ENCODE results near the gene COBL. TPM values are rescaled to one million over a fixed set of nuclear protein-coding genes. Genes with fewer than 3 reads are reported as not detected.

Gene COBL
- total and polyA plus RNA-seq, 2 of the 8 experiments (the other 6 are each of a cell fraction or from before 2014, with no cell fraction given) = 13.8 to 40.4 TPM

GRCh38 chr7:51316262-51316665, 345 bp downstream of the COBL start (continued):
- TF ChIP-seq CTBP2 (IDR thresholded peaks at IDR 0.05; ENCODE audit: borderline replicate concordance, insufficient read depth, insufficient read length, low read length) = no peak
- TF ChIP-seq MAFK (IDR thresholded peaks at IDR 0.05; ENCODE audit: low read depth, low read length) = no peak
- TF ChIP-seq USF2 (IDR thresholded peaks at IDR 0.05; ENCODE audit: low read length) = no peak
- 0 out of 4 replicates have a peak, but pooled peaks of 1 of the 2 experiments have one; percentile 13 for TF ChIP-seq SIN3A (conservative IDR thresholded peaks at IDR 0.05 in 1 of 2, IDR thresholded peaks at IDR 0.05 in 1 of 2; ENCODE audit: low read depth in 1 of 2, low read length in 2 of 2)
- no peak for TF ChIP-seq SIRT6 (IDR thresholded peaks at IDR 0.05; ENCODE audit: low read length)
- TF ChIP-seq SAP30 (IDR thresholded peaks at IDR 0.05; ENCODE audit: insufficient read depth, insufficient replicate concordance, low read length) = no peak
- no peak for TF ChIP-seq RFX5 (IDR thresholded peaks at IDR 0.05; ENCODE audit: borderline replicate concordance, low read depth, low read length)
- TF ChIP-seq BRCA1 (IDR thresholded peaks at IDR 0.05; ENCODE audit: low read depth, low read length) = no peak
- TF ChIP-seq MAX (IDR thresholded peaks at IDR 0.05) = no peak
- no peak for TF ChIP-seq GABPA (IDR thresholded peaks at IDR 0.05; ENCODE audit: borderline replicate concordance, insufficient read depth, low read length)
- no peak for TF ChIP-seq CBX5 (IDR thresholded peaks at IDR 0.05; ENCODE audit: low read depth, low read length)
- no peak for TF ChIP-seq BACH1 (IDR thresholded peaks at IDR 0.05; ENCODE audit: low read length)
- TF ChIP-seq CTCF (IDR thresholded peaks at IDR 0.05; ENCODE audit: control extremely low read depth in 1 of 3, insufficient read depth in 1 of 3, low read depth in 1 of 3, low read length in 3 of 3) = peak in 1 of 3 experiments; percentile 6; a peak in 1 of 4 replicates
- TF ChIP-seq BCL11A (IDR thresholded peaks at IDR 0.05; ENCODE audit: low read depth in 2 of 2, low read length in 2 of 2) = no peak
- no peak for TF ChIP-seq KDM1A (IDR thresholded peaks at IDR 0.05; ENCODE audit: borderline replicate concordance, low read length)
- TF ChIP-seq JUN (IDR thresholded peaks at IDR 0.05; ENCODE audit: low read depth, low read length) = no peak
- peak; percentile 79 for TF ChIP-seq RBBP5 (IDR thresholded peaks at IDR 0.05; ENCODE audit: borderline replicate concordance, low read depth, low read length)
- no peak for TF ChIP-seq POU5F1 (IDR thresholded peaks at IDR 0.05; ENCODE audit: low read depth, low read length)
- TF ChIP-seq NRF1 (IDR thresholded peaks at IDR 0.05; ENCODE audit: low read depth, low read length) = no peak
